GM15510 (cell line): ENCODE results near the gene ITGA5.

Source experiments
- POLR2A ChIP-seq: IDR thresholded peaks from 3 replicates; pipeline ENCODE4 v1.6.1; 2011; ENCODE audit warnings: borderline replicate concordance; ENCODE audit not compliant: insufficient read length; ENCODE audit errors: extremely low read depth

Gene ITGA5

DNA sequence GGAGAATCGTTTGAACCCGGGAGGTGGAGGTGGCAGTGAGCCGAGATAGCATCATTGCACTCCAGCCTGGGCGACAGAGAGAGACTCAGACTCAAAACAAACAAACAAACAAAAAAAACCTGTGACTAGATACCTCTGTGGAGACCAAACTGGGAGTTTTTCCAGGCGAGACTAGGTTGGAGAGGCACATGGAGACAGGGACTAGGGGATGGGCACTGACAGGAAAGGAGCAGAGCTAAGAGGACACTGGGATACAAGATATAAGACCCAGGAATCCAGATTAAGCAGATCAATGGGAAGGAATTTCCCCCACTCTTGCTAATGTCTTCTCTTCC lies 4.7 kb upstream of the ITGA5 start:
- no peak for TF ChIP-seq POLR2A

DNA sequence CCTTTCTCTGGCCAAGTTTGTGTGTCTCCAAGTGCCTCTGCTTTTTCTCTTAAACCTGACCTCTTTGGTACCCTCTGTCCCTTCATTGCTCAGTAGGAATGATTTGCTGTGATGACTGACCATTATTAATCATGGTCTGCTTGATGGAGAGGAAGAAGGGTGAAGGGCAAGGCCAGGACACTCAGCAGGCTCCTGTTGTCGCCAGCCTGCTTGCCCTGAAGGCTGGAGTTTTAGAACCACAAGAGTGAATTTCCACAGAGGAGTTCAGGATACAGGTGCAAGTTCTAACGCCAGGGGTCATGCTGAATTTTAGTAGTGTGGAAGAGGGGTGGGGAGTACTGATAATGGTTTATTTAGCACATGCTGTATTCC lies 2.8 kb upstream of the ITGA5 start:
- TF ChIP-seq POLR2A = no peak

DNA sequence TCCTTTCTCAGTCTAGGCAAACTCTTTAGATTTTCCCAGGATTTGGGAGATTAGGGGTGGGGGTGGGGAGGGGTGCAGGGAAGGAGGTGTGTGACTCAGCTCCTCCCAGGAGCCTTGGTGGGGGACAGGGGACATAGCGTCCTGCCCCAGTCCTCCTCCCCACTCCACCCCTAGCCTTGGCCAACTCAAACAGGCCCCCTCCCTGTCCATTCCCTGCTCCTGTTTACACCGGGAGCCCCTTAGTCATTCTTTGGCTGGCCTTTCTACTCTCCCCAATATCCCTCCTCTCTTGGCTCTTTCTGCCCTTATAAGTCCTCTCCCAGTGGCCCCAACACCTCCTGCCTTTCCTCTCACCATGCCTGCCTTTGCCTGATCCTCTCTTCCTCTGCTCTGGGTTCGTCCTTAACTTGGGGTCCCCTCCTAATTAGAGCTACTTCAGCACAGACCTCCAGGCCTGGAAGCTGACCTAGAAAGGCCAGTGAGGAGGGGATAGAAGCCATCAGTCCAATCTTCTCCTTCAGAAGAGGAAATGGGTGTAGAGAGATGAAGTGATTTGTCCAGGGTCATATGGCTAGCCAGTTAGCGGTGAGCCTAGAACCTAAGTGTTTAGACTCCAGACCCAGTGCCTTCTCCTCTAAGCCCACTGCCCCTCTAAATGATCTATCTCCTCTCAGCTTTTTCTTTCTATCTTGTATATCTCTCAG lies 2.3 kb upstream of the ITGA5 start:
- no peak for TF ChIP-seq POLR2A

DNA sequence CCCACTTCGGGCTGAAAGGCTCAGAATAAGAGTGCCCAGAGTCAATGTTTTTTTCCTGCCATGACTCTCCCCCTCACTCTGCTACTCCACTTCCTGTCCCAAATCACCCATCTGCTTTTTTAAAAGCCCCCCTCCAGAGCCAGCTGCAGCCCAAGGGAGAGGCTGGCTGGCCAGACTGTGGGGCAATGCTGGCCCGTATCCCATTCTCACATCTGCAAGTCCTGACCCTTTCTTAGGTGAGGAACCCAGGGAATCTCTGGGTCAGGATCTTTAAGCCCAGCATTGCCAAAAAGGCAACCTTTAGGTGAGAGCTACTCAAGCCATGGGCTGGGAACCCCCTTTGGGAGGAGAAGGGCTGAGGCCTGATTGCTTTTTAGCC lies 1.7 kb upstream of the ITGA5 start:
- no peak for TF ChIP-seq POLR2A

DNA sequence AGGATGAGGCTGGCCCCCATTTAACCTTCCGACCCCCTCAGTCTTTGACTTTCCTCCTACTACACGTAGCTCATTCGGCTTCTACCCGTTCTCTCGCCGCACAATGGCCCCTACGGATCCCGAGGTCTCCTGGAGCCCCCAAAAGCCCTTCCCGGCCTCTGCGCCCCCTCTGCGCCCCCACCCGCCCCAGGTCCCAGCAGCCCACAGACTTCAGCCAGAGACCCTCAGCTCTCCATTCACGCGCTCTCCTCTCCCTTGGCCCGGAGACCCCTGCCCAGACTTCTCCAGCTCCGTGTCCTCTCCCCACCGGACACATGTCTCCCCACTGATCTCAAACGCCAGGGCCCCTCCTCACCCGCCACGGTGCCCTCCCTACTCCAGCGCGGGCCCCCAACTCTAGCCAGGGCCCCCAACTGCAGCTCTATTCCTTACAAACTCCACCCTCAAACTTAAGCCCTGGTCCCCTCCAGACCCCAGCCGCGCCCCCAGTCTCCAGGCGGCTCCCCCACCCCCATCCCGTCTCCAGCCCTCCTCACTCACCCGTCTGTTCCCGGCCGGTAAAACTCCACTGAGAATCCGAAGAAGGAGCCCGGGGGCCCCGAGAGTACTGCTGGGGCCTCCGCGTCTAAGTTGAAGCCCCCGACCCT lies 502 bp downstream of the ITGA5 start:
- TF ChIP-seq POLR2A = no peak

DNA sequence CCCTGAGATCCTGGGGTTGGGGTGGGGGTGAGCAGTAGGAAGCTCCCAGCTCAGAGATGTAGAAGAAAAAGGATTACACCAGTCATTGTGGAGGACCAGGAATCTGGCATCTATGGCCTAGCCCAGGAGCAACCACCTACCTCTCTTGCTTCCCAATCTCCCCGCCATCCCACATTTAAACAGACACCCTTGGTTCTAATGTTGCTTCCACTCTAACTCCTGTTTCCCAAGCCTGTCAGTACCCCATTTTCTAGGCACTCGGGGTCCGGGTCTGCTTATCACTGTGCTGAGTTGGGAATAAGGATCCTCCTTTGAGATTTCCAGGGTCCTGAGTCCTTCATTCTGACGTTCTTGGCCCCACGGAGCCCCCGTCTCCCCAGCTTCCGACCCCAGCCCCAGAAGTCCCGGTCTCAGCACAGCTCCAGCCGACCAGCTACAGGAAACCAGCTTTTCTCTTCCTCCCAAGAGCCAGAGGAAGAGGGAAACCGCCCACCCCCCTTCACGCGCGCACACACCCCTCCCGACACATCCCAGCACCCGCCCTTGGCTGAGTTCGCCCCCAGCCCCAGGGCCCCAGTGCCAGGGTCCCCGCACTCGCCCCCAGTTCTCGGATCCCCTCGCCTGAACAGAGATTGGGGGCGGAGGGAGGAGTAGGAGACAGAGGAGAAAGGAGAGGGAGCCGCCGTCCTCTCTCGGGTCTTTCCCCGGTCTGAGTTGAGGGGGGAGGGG lies 1.2 kb downstream of the ITGA5 start:
- TF ChIP-seq POLR2A = no peak

DNA sequence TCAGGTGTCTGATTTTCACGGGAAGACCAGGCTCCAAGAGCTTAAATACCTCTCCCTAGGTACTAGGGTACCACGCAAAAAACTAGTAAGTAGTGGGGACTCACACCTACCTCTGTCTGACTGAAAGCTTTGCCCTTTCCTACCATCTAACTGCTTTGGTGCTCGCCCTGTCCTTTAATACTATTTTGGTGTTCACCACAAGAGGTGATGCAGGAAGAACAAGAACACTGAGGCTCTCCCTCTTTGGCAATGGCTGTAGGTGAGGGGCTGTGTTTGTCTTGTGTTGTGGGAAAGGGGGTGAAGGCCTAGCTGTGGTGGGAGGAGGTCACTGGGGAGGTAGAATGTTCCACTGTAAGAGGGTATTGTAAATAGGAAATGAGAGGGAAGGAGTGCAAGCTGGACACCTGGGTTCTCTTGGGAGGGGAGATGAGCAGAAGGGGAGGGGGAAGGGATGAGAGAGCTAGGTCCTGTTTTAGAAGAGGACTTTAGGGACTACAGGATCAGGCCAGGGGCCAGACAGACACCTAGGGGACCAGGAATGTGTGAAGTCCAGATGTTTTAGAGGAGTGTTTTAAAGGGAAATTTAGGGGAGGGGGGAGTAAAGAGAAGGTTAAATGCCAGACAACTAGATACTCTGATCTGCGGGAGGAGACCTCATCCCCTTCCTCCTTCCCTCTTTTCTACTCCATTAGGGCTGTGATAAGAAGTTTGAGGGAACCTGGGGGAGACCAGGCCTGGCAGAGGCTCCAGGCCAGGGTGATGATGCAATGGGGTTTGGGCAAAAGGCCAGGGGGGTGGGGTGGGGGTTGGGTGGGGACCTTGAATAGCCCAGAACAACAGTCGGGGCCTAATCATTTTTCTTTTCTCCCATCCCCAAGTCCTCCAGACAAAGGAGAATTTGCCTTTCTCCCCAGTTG lies 2.1 kb downstream of the ITGA5 start:
- TF ChIP-seq POLR2A = no peak

DNA sequence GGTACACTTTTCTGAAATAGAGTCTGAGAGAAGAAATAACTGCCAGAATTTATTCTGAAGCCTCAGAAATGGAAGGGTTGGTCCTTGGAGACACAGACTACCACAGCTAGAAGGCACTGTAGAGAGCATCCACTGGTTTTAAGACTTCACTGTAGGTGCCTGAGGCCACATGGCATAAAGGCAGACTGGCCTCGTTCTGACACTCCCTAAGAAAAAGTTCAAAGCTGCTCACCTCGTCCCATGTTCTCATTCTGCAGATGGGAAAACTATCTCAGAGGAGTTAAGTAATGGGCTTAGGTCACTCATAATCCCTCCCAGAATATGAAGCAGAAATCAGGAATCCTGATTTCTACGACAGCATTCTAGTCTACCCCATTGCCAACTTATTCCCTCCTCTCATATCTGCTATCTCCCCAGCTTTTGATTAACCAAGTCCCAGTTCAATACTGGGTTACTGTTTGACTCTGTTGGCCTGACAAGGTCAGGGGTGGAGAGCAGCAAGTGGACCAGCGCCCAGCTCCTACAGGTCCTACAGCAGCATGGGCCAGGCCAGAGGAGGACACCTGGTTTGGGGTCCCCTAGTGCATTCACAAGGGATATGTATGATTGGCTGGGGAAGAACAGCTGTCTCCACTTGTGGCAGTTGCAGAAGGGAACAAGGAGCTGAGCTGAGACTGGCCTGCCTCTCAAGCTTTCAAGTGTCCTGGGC lies 3.7 kb downstream of the ITGA5 start:
- TF ChIP-seq POLR2A = no peak

DNA sequence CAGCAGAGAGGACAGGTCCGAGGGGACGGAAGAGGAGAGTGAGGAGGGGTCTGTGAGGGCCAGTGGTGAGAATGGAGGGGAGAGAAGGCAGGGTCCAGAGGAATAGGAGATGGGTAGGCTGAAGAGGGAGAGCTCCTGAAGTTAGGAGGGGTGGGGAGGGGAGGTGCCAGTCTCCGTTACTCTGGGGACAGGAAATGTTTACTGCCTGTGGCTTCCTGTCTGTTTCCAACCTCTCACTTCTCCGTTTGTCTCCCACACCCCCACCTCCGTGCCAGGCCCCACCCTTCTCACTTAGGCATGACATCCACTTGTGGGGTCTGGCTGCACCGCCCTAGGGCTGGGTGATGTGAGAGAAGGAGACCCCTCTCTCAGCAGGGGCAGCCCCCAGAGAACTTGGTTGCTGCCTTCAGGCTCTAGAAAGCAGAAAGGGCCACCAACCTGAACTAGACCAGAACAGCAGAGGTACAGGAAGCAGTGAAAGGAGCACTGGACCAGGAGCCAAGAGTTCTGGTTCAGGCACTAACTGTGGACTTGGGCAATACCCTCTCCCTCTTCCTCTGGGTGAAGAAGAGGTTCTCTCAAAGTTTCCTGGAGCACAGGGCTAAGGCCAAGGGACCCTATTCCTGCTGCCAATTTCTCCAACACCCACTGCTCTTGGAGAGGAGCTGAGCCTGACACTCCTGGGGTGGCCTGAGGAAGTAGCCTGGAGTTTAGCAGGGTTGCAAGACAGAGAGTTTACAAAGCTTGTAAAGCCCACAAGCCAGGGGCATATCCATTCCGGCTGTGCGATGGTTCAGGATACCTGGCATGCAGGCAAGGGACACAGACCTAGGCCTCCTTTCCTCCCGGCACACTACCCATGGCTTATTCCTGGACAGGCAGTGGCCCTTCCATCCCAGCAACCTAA lies 5.5 kb downstream of the ITGA5 start:
- no peak for TF ChIP-seq POLR2A

DNA sequence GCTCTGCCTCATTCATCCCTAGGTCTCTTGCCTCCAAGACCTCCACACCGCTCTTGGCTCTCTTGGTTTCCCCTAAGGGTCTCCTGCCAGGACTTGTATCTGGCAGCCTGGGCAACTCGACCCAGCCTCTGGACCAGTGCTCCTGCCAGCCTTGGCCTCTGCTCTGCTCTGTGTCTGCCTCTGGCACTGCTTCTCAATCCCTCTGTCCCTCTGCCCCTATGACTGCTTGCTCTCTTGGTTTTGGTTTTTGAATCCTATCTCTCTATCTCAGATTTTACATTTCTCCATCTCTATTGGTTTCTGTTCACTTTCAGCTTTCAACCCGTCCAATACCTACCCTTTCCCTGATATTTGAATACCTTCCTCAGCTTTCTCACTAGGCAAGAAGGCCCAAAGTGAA lies 6.3 kb downstream of the ITGA5 start:
- no peak for TF ChIP-seq POLR2A

DNA sequence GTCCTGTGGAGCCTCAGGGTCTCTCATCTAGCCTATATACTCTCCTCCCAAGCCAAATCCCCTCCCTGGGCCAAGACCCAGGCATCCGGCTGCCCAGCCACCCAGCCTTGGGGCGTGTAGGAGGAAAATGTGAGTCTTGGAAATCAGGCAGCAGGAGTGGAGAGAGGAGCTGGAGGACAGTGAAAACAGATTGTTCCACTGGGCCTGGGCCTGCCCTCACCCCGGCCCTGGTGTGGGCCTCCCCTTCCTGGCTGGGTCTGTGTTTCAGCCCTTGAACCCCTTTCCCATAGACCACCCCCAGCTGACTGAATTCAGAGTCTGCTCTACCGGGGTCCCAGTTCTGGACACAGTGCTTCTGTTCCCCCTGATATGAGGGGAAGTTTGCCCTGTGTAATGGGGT lies 6.7 kb downstream of the ITGA5 start:
- TF ChIP-seq POLR2A = no peak

DNA sequence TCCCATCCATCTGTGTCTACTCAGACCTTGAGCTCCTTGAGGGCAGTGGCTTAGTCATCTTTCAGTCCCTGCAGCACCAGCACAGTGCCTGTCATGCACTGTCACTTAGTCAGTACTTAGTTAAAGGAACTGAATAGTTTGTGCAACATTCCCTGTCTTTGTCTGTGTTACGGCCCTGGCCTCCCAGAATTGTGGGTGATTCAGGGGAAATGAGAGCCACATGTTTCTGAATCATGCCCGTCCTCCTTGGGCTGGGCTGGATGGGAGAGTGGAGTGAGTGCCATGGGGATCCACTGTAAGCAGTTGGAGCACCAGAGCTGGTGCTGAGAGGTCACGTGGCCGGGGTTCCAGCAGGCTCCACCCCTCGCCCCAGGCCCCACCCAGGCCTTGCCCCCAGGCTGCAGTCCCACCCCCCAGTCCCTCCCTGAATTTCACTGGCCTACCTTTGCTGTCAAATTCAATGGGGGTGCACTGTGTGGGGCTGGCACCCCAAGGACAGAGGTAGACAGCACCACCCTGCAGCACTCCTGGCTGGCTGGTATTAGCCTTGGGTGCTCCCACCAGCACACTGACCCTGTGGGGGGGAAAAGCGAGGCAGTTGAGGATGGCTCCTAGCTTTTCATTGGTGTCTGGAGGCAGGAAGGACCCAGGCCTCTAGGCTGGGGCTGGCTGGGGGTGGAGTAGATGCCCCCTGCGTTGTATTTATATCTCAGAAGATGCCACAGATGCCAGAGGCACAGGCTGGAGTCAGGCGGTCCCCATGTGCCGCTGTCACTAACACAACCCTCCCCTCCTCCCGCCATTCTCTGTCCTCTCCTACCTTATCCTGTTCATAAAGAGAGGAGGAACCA lies 7.5 kb downstream of the ITGA5 start:
- no peak for TF ChIP-seq POLR2A

DNA sequence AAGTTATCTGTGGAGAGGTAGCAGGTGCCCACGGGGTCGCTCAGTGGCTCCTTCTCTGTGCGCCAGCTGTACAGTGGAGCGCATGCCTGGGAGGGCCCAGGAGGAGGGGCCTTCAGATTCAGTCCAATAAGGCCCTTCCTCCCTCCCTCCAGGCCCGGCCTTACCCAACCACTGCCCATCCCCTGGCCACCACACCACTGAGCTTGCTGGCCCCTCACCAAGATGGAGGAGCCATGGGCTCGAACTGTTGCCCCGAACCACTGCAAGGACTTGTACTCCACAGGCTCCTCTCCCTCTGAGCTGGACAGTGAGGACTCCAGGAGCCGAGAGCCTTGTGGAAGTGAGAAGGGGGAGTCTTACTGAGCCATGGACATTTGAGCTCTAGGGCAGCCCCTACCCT lies 9.8 kb downstream of the ITGA5 start:
- no peak for TF ChIP-seq POLR2A
